GM12875 (cell line): ENCODE results near the gene MTRR.
"Not testable (repeated sequence)": the region's sequence is repeated elsewhere in the genome, so short reads cannot be mapped to it uniquely, and the experiment has no call there.

Experiments
- H3K4me3 ChIP-seq: one replicate; pipeline ENCODE4 v1.5.1; 2011; ENCODE audit warnings: low read depth, low read length, control low read depth
- TF ChIP-seq, protein P1 (sequence below): IDR thresholded peaks from 2 replicates; pipeline ENCODE4 v1.5.1; 2011; ENCODE audit warnings: low read depth, mild to moderate bottlenecking, control low read depth, inconsistent platforms, low read length, moderate library complexity, borderline replicate concordance; ENCODE audit not compliant: insufficient read depth

The MTRR gene

DNA sequence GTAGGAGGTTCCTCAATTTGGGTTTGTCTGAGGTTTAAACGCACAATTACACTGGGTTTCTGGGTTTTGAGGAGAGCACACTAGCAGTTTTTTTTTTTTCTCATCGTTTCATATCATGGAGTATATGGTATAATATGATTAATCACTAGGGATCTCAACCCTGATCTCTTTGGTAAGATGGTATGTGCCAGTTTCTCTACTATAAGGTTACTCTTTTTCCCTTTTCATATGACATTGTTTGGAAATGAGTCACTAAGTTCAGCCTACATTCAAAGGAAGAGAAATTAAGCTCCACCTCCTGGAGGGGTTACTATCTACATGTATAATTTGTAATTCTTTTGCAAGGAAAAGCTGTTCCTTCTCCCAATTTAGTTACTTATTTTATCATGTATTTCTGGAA, 35.2 kb downstream of the MTRR start:
- no peak overlapping the region for H3K4me3 ChIP-seq
- TF ChIP-seq, protein P1, sequence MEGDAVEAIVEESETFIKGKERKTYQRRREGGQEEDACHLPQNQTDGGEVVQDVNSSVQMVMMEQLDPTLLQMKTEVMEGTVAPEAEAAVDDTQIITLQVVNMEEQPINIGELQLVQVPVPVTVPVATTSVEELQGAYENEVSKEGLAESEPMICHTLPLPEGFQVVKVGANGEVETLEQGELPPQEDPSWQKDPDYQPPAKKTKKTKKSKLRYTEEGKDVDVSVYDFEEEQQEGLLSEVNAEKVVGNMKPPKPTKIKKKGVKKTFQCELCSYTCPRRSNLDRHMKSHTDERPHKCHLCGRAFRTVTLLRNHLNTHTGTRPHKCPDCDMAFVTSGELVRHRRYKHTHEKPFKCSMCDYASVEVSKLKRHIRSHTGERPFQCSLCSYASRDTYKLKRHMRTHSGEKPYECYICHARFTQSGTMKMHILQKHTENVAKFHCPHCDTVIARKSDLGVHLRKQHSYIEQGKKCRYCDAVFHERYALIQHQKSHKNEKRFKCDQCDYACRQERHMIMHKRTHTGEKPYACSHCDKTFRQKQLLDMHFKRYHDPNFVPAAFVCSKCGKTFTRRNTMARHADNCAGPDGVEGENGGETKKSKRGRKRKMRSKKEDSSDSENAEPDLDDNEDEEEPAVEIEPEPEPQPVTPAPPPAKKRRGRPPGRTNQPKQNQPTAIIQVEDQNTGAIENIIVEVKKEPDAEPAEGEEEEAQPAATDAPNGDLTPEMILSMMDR: no peak

DNA sequence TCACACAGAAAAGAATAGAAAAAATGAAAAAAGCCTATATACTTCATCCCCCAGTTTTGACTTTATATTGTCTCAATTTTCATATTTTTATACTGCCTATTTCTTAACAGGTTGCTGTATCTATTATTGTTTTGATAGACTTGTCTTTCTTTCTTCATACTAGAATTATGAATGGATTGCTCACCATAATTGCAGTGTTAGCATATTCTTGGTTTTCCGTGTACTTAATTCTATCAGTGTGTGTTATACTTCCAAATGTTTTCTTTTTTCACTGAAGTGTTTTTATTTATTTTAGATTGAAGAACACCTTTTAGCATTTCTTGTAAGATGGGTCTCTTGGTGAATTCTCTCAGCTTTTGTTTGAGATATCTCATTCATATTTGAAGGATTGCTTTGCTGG, 38.7 kb downstream of the MTRR start:
- H3K4me3 ChIP-seq: no peak overlapping the region
- TF ChIP-seq, protein P1: no peak

DNA sequence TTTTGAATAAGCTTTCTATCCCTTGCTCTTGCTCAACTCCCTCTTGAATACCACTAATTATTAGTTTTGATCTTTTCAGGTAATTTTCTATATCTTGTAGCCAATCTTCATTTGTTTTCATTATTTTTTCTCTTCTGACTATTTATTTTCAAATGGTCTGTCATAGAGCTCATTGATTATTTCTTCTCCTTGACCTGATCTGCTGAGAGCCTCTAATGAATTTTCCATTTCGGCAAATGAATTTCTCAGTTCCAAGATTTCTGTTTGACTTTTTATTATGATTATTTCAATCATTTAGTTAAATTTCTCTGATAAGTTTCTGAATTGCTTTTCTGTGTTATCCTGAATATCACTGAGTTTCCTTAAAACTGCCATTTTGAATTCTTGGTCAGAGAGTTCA, 39.4 kb downstream of the MTRR start:
- TF ChIP-seq, protein P1: no peak
- no peak overlapping the region for H3K4me3 ChIP-seq

DNA sequence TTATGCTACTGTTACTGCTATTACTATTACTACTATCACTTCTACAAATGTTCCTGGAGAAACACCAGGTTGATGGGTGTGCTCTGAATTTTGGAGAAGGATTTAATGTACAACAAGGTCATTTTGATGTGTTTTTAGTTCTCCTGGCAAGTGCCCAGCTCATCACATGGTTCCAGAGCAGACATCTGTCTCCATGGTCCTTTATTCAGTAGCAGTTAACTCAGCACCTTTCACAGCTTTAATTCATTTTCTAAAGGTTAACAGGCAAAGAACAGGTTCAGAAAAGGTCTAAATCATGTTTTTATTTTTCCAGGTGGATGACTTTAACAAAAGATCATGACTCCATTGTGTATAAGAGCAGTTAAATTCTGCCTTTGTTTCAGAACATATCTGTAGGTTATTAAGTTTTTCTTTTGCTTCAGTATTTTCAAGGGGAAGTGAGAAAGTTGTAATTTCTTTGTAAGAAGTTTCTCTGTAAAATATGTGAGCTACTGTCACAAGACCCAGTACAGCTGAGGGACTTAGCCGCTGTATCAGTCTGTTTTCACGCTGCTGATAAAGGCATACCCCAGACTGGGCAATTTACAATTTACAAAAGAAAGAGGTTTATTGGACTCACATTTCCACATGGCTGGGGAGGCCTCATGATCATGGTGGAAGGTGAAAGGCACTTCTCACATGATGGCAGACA, 41.9 kb downstream of the MTRR start:
- no peak overlapping the region for H3K4me3 ChIP-seq
- TF ChIP-seq, protein P1: no peak

DNA sequence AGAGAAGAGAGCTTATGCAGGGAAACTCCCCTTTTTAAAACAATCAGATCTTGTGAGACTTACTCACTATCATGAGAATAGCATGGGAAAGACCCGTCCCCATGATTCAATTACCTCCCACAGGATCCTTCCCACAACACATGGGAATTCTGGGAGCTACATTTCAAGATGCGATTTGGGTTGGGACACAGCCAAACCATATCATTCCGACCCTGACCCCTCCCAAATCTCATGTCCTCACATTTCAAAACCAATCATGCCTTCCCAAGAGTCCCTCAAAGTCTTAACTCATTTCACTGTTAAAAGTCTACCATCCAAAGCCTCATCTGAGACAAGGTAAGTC, 42.5 kb downstream of the MTRR start:
- not testable (repeated sequence) for H3K4me3 ChIP-seq

DNA sequence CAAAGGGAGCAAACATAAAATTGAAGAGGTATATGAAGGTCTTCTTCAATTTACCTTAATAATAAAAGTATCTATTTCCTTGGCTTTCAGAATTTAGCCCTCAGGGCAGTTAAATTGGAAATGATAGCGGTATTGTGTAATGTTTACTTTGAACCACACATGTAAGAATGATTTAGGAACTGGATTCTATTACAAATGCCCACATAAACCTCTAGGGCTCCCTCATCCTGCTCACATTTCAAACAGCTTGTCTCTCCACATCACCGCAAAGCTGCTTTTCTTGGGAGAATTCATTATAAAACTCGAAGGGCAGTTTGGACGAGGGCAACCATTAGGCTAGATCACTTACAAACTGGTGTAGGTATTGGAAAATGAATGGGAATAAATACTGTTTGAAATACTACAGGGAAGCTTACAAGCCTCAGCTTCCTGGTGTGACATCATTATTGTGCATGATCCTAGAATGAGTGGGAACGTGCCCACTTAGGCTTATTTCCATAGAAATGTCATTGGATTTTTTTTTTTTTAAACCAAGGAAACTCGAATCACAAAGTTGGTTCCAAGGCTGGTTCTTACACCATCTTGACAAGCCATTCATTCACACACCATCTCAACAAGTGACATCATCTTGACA, 47.3 kb downstream of the MTRR start:
- TF ChIP-seq, protein P1: no peak
- no peak overlapping the region for H3K4me3 ChIP-seq

DNA sequence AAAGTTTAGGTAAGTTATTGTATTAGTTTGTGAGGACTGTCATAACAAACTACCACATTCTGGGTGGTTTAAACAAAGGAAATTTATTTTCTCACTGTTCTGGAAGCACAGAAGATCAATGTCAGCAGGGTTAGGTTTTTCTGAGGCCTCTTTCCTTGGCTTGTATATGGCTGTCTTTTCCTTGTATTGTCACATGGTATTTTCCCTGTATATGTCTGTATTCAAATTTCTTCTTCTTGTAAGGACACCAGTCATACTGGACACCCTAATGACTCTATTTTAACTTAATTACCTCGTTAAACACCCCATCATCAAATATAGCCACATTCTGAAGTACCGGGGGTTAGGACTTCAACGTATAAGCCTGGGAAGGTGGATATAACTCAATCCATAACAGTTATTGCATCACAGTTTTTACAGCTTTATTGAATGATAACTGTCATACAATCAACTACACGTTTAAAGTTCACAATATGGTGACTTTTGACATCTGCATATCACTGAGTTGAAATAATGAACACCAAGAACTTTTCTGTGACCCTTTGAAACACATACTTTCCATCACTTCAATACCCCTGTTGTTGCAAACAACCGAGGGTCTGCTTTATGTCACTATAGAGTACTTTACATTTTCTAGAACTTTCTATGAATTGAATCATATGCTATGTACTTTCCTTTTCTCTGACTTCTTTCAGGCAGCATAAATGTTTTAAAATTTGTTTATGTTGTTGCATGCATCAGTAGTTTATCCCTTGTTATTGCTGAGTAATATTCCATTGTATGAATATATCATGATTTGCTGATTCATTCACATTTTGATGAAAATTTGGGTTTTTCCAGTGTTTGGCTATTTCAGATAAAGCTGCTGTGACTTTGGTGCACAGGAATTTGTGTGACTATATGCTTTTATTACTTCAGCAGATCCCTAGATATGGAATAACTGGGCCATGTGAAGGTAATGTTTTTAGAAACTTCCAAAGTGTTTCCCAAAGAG, 48.5 kb downstream of the MTRR start:
- TF ChIP-seq, protein P1: no peak
- no peak overlapping the region for H3K4me3 ChIP-seq
